Loucy (cell line): ENCODE results near the gene LRP1-AS.

Experiments used
- H2AFZ ChIP-seq: fragments of 200-600 bp; sonication (generic); 2 replicates; pipeline ENCODE4 v1.6.0; 2016; ENCODE audit warnings: antibody characterized with exemption, mild to moderate bottlenecking, low read length, moderate library complexity
- H3F3A ChIP-seq: fragments of 200-600 bp; 2 replicates; pipeline ENCODE4 v1.6.0; 2016; ENCODE audit warnings: antibody characterized with exemption, low read depth, mild to moderate bottlenecking
- H3K27me3 ChIP-seq: fragments of 200-600 bp; sonication (generic); 2 replicates; pipeline ENCODE4 v1.6.1; 2014; ENCODE audit warnings: low read length, mild to moderate bottlenecking; ENCODE audit not compliant: insufficient read depth, poor library complexity, severe bottlenecking
- H3K36me3 ChIP-seq: fragments of 200-600 bp; sonication (generic); 2 replicates; pipeline ENCODE4 v1.6.1; 2016; ENCODE audit warnings: low read length; ENCODE audit not compliant: insufficient read depth
- H3K4me1 ChIP-seq: fragments of 200-600 bp; sonication (generic); 2 replicates; pipeline ENCODE4 v1.5.1; 2014; ENCODE audit warnings: low read length, mild to moderate bottlenecking; ENCODE audit not compliant: insufficient read depth, poor library complexity, severe bottlenecking
- H3K4me2 ChIP-seq: fragments of 200-600 bp; sonication (generic); 2 replicates; pipeline ENCODE4 v1.6.0; 2014; ENCODE audit warnings: antibody characterized with exemption, low read length, low read depth, mild to moderate bottlenecking; ENCODE audit not compliant: poor library complexity, severe bottlenecking
- H3K4me3 ChIP-seq: fragments of 200-600 bp; sonication (generic); 2 replicates; pipeline ENCODE4 v1.5.1; 2014; ENCODE audit warnings: low read length, mild to moderate bottlenecking, mixed read lengths; ENCODE audit not compliant: poor library complexity, severe bottlenecking
- H3K79me2 ChIP-seq: fragments of 200-600 bp; sonication (generic); 2 replicates; pipeline ENCODE4 v1.6.1; 2014; ENCODE audit warnings: low read length; ENCODE audit not compliant: insufficient read depth
- H3K9ac ChIP-seq: fragments of 200-600 bp; sonication (generic); 2 replicates; pipeline ENCODE4 v1.6.0; 2014; ENCODE audit warnings: mild to moderate bottlenecking, low read depth, low read length, moderate library complexity; ENCODE audit not compliant: poor library complexity, severe bottlenecking
- H3K9me2 ChIP-seq: fragments of 200-600 bp; sonication (generic); replicated peaks from 2 replicates; pipeline ENCODE4 v1.6.1; 2016; ENCODE audit warnings: low read depth, low read length, mixed read lengths
- H3K9me3 ChIP-seq: fragments of 200-600 bp; sonication (generic); 2 replicates; pipeline ENCODE4 v1.6.1; 2014; ENCODE audit warnings: mild to moderate bottlenecking, antibody characterized with exemption, low read length, low read depth; ENCODE audit not compliant: insufficient read depth
- H4K20me1 ChIP-seq: fragments of 200-600 bp; sonication (generic); 2 replicates; pipeline ENCODE4 v1.6.0; 2014; ENCODE audit warnings: antibody characterized with exemption, low read length, mild to moderate bottlenecking; ENCODE audit not compliant: insufficient read depth, poor library complexity, severe bottlenecking
- CTCF ChIP-seq: fragments of 200-600 bp; sonication (generic); conservative IDR thresholded peaks from 2 replicates; pipeline ENCODE4 v1.5.1; 2014; ENCODE audit warnings: mild to moderate bottlenecking, antibody characterized with exemption, low read length
- EZH2phosphoT487 ChIP-seq: fragments of 200-600 bp; IDR thresholded peaks from 2 replicates; pipeline ENCODE4 v1.6.1; 2018; ENCODE audit warnings: antibody characterized with exemption, mild to moderate bottlenecking, moderate library complexity, borderline replicate concordance

The LRP1-AS gene

GRCh38 chr12:57139796-57140649 is 7.4 kb downstream of the LRP1-AS start:
- peaks cover 8% of the 10 kb centered on the region for H3K4me1 ChIP-seq
- H3K9ac ChIP-seq, result no peak overlapping the region
- no peaks in the 10 kb centered on the region for H3K36me3 ChIP-seq
- H3K27me3 ChIP-seq, result no peaks in the 10 kb centered on the region
- no peaks in the 10 kb centered on the region for H3K9me2 ChIP-seq
- H3K4me2 ChIP-seq, result no peak overlapping the region
- no peak for TF ChIP-seq EZH2phosphoT487
- no peak for TF ChIP-seq CTCF
- H3K9me3 ChIP-seq, result no peaks in the 10 kb centered on the region
- H3F3A ChIP-seq, result no peaks in the 10 kb centered on the region
- no peak overlapping the region for H2AFZ ChIP-seq
- H4K20me1 ChIP-seq, result no peaks in the 10 kb centered on the region
- H3K79me2 ChIP-seq, result no peaks in the 10 kb centered on the region
- H3K4me3 ChIP-seq, result no peak overlapping the region

GRCh38 chr12:57138526-57139272 is 8.7 kb downstream of the LRP1-AS start:
- peaks cover 8% of the 10 kb centered on the region for H3K4me1 ChIP-seq
- H3F3A ChIP-seq, result no peaks in the 10 kb centered on the region
- no peak overlapping the region for H3K9ac ChIP-seq
- H3K36me3 ChIP-seq, result no peaks in the 10 kb centered on the region
- no peaks in the 10 kb centered on the region for H3K9me3 ChIP-seq
- TF ChIP-seq CTCF, result no peak
- no peak for TF ChIP-seq EZH2phosphoT487
- H3K4me3 ChIP-seq, result no peak overlapping the region
- no peak overlapping the region for H3K4me2 ChIP-seq
- no peaks in the 10 kb centered on the region for H3K27me3 ChIP-seq
- H4K20me1 ChIP-seq, result no peaks in the 10 kb centered on the region
- no peaks in the 10 kb centered on the region for H3K79me2 ChIP-seq
- H3K9me2 ChIP-seq, result no peaks in the 10 kb centered on the region
- no peak overlapping the region for H2AFZ ChIP-seq

GRCh38 chr12:57135527-57136326 is 11.7 kb downstream of the LRP1-AS start:
- H3K4me1 ChIP-seq, result no peaks in the 10 kb centered on the region
- H3K9ac ChIP-seq, result no peak overlapping the region
- H3K9me3 ChIP-seq, result no peaks in the 10 kb centered on the region
- no peak for TF ChIP-seq EZH2phosphoT487
- no peak for TF ChIP-seq CTCF
- H3K4me3 ChIP-seq, result no peak overlapping the region
- no peaks in the 10 kb centered on the region for H3F3A ChIP-seq
- no peaks in the 10 kb centered on the region for H3K27me3 ChIP-seq
- H2AFZ ChIP-seq, result no peak overlapping the region
- H3K4me2 ChIP-seq, result no peak overlapping the region
- H3K9me2 ChIP-seq, result no peaks in the 10 kb centered on the region
- H3K79me2 ChIP-seq, result no peaks in the 10 kb centered on the region
- no peaks in the 10 kb centered on the region for H4K20me1 ChIP-seq
- no peaks in the 10 kb centered on the region for H3K36me3 ChIP-seq
